Mesodermal cell (in vitro differentiated cells): ENCODE measurements around the gene SH2D1B.

Experiments
- H3K27ac ChIP-seq: 2 replicates; pipeline ENCODE4 v1.7.0; 2013; ENCODE audit warnings: mild to moderate bottlenecking, low read depth, low read length, moderate library complexity; ENCODE audit not compliant: severe bottlenecking
- H3K36me3 ChIP-seq: 2 replicates; pipeline ENCODE4 v1.7.1; 2013; ENCODE audit warnings: mild to moderate bottlenecking, low read length, moderate library complexity; ENCODE audit not compliant: control insufficient read depth, insufficient read depth
- H3K4me1 ChIP-seq: one replicate; pipeline ENCODE4 v1.7.1; 2013; ENCODE audit warnings: mild to moderate bottlenecking, low read length; ENCODE audit not compliant: insufficient read depth, control insufficient read depth, poor library complexity, severe bottlenecking
- H3K4me3 ChIP-seq: 2 replicates; pipeline ENCODE4 v1.7.0; 2013; ENCODE audit warnings: low read length, control low read depth, mild to moderate bottlenecking; ENCODE audit not compliant: insufficient read depth, poor library complexity, severe bottlenecking; ENCODE audit errors: extremely low read depth
- H3K9me3 ChIP-seq: 2 replicates; pipeline ENCODE4 v1.7.1; 2013; ENCODE audit warnings: mild to moderate bottlenecking, low read length, moderate library complexity; ENCODE audit not compliant: control insufficient read depth
- WGBS, 2 experiments: methylation state at CpG; one replicate each; pipeline ENCODE4 v1.1.5; 2013; ENCODE audit warnings: missing lambda C conversion rate in 2 of 2; ENCODE audit not compliant: insufficient coverage in 2 of 2; 5-methylcytosine and 5-hydroxymethylcytosine counted together

Gene SH2D1B

DNA sequence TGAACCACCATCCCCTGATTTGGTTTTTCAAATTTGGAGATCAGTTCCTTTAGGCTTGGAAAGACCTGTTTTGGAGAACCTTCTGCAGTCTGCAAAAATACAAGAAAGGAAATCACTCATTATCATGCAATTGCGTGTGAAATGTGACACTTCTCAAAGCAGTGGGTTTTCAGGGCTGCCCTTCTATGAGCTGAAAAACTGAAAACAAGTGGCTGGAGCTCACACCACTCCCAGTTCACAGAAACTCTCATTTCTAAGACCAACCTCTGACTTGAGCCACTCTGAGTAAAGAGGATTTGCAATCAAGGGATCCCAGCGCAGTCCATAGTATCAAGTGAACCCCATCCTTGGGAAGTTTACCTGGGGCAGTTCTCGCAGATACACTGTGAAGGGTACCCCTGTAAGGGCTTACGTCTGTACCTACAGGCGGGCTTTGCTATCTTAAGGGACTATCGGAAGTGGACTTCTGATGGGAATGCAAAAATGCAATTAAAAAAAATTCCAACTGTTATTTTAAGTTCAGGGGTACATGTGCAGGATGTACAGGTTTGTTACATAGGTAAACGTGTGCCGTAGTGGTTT, 12.8 kb downstream of the SH2D1B start:
- WGBS, 2 experiments: 87 to 88% methylated on average over 4 to 5 of the region's 8 CpGs
- Histone ChIP-seq H3K27ac (no peak overlapping the region), H3K4me3 (no peak overlapping the region)

GRCh38 chr1:162397943-162398560, 13.9 kb downstream of the SH2D1B start:
- Histone ChIP-seq H3K36me3 (no peaks in the 10 kb centered on the region), H3K4me3 (no peak overlapping the region), H3K27ac (no peak overlapping the region), H3K4me1 (peaks cover 12% of the 10 kb centered on the region), H3K9me3 (no peaks in the 10 kb centered on the region)
- 100% methylated on average over 1 of the region's 3 CpGs; no CpG with 5 or more reads in 1 of the 2 experiments for WGBS, 2 experiments

More for the DNA sequence above, 12.8 kb downstream of the SH2D1B start:
- H3K4me1 ChIP-seq: peaks cover 12% of the 10 kb centered on the region
- H3K36me3 ChIP-seq: no peaks in the 10 kb centered on the region
- H3K9me3 ChIP-seq: no peaks in the 10 kb centered on the region

- no peaks in the 10 kb centered on the region for H3K36me3 ChIP-seq
- H3K9me3 ChIP-seq: no peaks in the 10 kb centered on the region
- H3K4me1 ChIP-seq: peaks cover 12% of the 10 kb centered on the region
- H3K4me3 ChIP-seq: no peak overlapping the region
- WGBS, 2 experiments: 88 to 89% methylated on average over 1 of the region's 3 CpGs
- H3K27ac ChIP-seq: no peak overlapping the region
These were observed 14.9 kb downstream of the SH2D1B start for GRCh38 chr1:162397039-162397448.

- Histone ChIP-seq H3K27ac (no peak overlapping the region), H3K4me3 (no peak overlapping the region), H3K36me3 (no peaks in the 10 kb centered on the region), H3K4me1 (peaks cover 12% of the 10 kb centered on the region), H3K9me3 (no peaks in the 10 kb centered on the region)
- WGBS, 2 experiments: 90 to 92% methylated on average over 1 to 2 of the region's 3 CpGs
These were observed 15.6 kb downstream of the SH2D1B start for GRCh38 chr1:162396201-162396906.

- Histone ChIP-seq H3K36me3 (no peaks in the 10 kb centered on the region), H3K4me3 (no peak overlapping the region), H3K9me3 (no peaks in the 10 kb centered on the region), H3K4me1 (peaks cover 15% of the 10 kb centered on the region), H3K27ac (no peak overlapping the region)
- 67 to 83% methylated on average over 1 to 2 of the region's 4 CpGs for WGBS, 2 experiments
These were observed 20.0 kb downstream of the SH2D1B start for GRCh38 chr1:162391790-162392563.

DNA sequence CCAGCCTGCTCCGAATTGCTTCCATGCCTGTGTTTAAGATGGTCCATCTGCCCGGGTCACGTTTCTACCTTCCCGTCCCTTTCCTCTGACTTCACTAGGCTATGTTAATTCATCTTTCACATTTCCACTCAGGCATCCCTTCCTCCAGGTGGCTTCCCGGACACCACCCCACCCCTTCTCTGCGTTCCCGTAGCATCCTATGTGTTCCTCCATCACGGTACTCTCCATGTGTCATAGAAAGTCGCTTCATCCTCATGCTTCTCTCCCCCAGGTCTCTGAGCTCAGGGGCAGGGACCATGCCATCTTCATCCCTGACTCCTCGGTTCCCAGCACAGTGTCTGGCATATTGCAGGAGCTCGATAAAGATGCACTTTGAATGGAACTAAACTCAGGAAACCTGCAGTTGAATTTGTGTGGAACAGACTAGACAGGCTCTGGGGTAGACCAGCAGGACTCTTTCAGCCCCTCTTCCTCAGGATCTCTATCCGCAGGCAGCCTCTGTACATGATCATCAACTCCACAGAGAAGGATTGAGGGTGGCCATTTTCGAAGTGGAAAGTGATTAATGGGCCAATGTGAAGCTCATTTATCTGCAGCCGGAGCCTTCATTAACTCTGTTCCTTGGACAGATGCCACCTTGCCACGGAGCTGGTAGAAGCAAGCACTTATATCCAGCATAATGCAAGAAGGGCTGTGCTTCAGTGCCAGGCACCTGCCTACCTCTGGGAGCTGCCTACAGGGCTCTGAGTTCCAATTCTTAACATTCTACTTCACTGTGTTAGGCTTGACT, 21.3 kb downstream of the SH2D1B start:
- Histone ChIP-seq H3K4me1 (peaks cover 15% of the 10 kb centered on the region), H3K36me3 (no peaks in the 10 kb centered on the region), H3K9me3 (no peaks in the 10 kb centered on the region), H3K27ac (no peak overlapping the region), H3K4me3 (no peak overlapping the region)
- 88 to 89% methylated on average over 13 of the region's 15 CpGs for WGBS, 2 experiments

DNA sequence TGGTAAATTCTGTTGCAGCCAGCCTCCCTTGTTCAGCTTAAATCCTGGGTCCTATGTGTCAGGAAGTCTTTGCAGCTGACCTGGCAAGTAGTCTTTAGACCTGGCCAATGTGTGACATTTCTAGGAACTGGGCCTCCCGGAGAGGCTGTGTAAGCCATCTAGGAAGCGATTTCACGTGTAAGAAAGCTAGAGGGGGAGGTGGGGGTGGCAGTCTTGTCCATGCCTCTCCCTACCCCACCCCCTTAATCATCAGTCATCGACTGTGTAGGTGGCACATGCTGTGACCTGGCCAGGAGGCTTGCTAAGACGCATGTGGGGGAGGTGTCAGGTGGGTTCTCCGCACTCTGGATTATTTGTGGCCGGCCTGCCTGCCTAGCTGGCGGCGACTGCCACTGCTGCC, 22.0 kb downstream of the SH2D1B start:
- Histone ChIP-seq H3K9me3 (no peaks in the 10 kb centered on the region), H3K4me3 (no peak overlapping the region), H3K36me3 (no peaks in the 10 kb centered on the region), H3K4me1 (peaks cover 17% of the 10 kb centered on the region), H3K27ac (no peak overlapping the region)
- 89 to 100% methylated on average over 2 to 5 of the region's 9 CpGs for WGBS, 2 experiments

GRCh38 chr1:162389021-162389818, 22.7 kb downstream of the SH2D1B start:
- Histone ChIP-seq H3K4me1 (peaks cover 21% of the 10 kb centered on the region), H3K4me3 (no peak overlapping the region), H3K9me3 (no peaks in the 10 kb centered on the region), H3K27ac (peak overlapping the region; percentile 47), H3K36me3 (no peaks in the 10 kb centered on the region)
- 91 to 94% methylated on average over 4 to 6 of the region's 11 CpGs for WGBS, 2 experiments

DNA sequence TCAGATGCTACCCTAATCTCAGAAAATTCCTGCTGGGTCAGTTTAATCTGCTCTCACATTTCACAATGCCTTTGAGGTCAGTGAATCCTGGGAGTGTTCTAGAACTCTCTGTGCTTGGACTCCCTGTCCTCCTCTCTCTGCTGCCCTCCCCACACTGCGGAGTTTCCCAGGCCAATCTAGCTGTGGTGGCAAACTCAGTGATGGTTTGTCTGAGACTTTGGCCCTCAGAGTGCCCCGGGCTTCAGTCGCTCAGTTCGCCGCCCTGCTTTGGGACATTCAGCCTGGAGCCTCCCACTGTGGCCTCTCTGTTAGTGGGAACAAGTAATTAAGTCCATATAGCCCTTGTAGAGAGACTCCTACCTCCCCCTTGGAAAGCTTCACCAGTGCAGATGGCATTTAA, 23.3 kb downstream of the SH2D1B start:
- H3K4me1 ChIP-seq: peaks cover 21% of the 10 kb centered on the region
- no peak overlapping the region for H3K4me3 ChIP-seq

More for the DNA sequence above, 23.3 kb downstream of the SH2D1B start:
- 85 to 93% methylated on average over 3 to 5 of the region's 5 CpGs for WGBS, 2 experiments
- Histone ChIP-seq H3K9me3 (no peaks in the 10 kb centered on the region), H3K36me3 (no peaks in the 10 kb centered on the region), H3K27ac (peak overlapping the region; percentile 47)
